AG04450 (cell line): ENCODE measurements around the gene GPM6B. TPM values are rescaled to one million over a fixed set of nuclear protein-coding genes. Genes with fewer than 3 reads are reported as not detected.
A peak's percentile ranks its signal among the peaks of the same experiment; 100 is the strongest.

Experiments
- CTCF ChIA-PET: fragments of 300-600, 350-600 bp; formaldehyde crosslinking; extraction: SDS; loops from one replicate; lab custom pipeline; 2022; ENCODE audit warnings: antibody characterized with exemption, inconsistent platforms; lab: Charles Lee
- POLR2A ChIA-PET: fragments of 350-600 bp; formaldehyde crosslinking; extraction: SDS; loops from one replicate; lab custom pipeline; 2021; ENCODE audit warnings: antibody characterized with exemption, inconsistent platforms; lab: Yijun Ruan, JAX
- DNase-seq: peaks from one replicate; pipeline ENCODE4 v3.0.0-alpha.2; 2011; ENCODE audit warnings: low read depth, low spot score
- H3K27ac ChIP-seq: one replicate; pipeline ENCODE4 v1.5.1; 2012; ENCODE audit warnings: low read depth, low read length, control low read depth
- H3K27me3 ChIP-seq: one replicate; pipeline ENCODE4 v1.6.0; 2012; ENCODE audit warnings: low read length; ENCODE audit not compliant: control insufficient read depth, insufficient read depth
- H3K4me3 ChIP-seq: 2 replicates; pipeline ENCODE4 v1.5.1; 2011; ENCODE audit warnings: mild to moderate bottlenecking, low read depth, low read length, control low read depth
- H3K9me3 ChIP-seq: 2 replicates; pipeline ENCODE4 v1.5.1; 2012; ENCODE audit warnings: low read length; ENCODE audit not compliant: control insufficient read depth, insufficient read depth
- CTCF ChIP-seq: IDR thresholded peaks from 2 replicates; pipeline ENCODE4 v1.5.1; 2011; ENCODE audit warnings: low read depth, low read length, control low read depth, inconsistent platforms
- polyA plus RNA-seq: library from polyadenylated mRNA; depleted of rRNA; stranded (reverse); fragments of >200 nt; gene quantifications from 2 replicates; pipeline ENCODE4 v1.2.3, GENCODE V29; 2011

Gene GPM6B
- polyA plus RNA-seq, 1 experiment, result 0.67 TPM

GRCh38 chrX:13775837-13776236 is 41.1 kb downstream of the GPM6B start:
- no peak overlapping the region for H3K4me3 ChIP-seq
- CTCF ChIA-PET, result interaction anchor here (0.6 to 1.2 kb wide), 4 partner anchors 14 to 982 kb away, joined by 3 read pairs; no protein-coding TSS in a partner anchor
- no peak for TF ChIP-seq CTCF
- POLR2A ChIA-PET, result no interaction called here
- no peaks in the 10 kb centered on the region for H3K9me3 ChIP-seq
- H3K27ac ChIP-seq, result no peak overlapping the region
- no peaks in the 10 kb centered on the region for H3K27me3 ChIP-seq
- DNase-seq, result no peak

- no peak for DNase-seq
- H3K4me3 ChIP-seq, result no peak overlapping the region
- H3K9me3 ChIP-seq, result no peaks in the 10 kb centered on the region
- ChIA-PET POLR2A (no interaction called here), CTCF (no interaction called here)
- no peak overlapping the region for H3K27ac ChIP-seq
- no peak for TF ChIP-seq CTCF
- H3K27me3 ChIP-seq, result no peaks in the 10 kb centered on the region
Observed at GRCh38 chrX:13774696-13775095, 42.2 kb downstream of the GPM6B start.

GRCh38 chrX:13770013-13770535 is 46.8 kb downstream of the GPM6B start:
- TF ChIP-seq CTCF, result no peak
- H3K9me3 ChIP-seq, result no peaks in the 10 kb centered on the region
- ChIA-PET POLR2A (no interaction called here), CTCF (interaction anchor here (1.0 kb wide), 1 partner anchor 262 kb away, joined by 4 read pairs; no protein-coding TSS in a partner anchor)
- no peak overlapping the region for H3K27ac ChIP-seq
- no peak overlapping the region for H3K4me3 ChIP-seq
- DNase-seq, result no peak
- no peaks in the 10 kb centered on the region for H3K27me3 ChIP-seq

- no peaks in the 10 kb centered on the region for H3K9me3 ChIP-seq
- DNase-seq, result no peak
- no peaks in the 10 kb centered on the region for H3K27me3 ChIP-seq
- CTCF ChIA-PET, result no interaction called here
- no peak for TF ChIP-seq CTCF
- no peak overlapping the region for H3K4me3 ChIP-seq
- H3K27ac ChIP-seq, result no peak overlapping the region
- POLR2A ChIA-PET, result no interaction called here
Observed at GRCh38 chrX:13768939-13769338, 48.0 kb downstream of the GPM6B start.

- no peak overlapping the region for H3K4me3 ChIP-seq
- ChIA-PET CTCF (no interaction called here), POLR2A (no interaction called here)
- H3K27ac ChIP-seq, result no peak overlapping the region
- H3K27me3 ChIP-seq, result no peaks in the 10 kb centered on the region
- DNase-seq, result no peak
- H3K9me3 ChIP-seq, result no peaks in the 10 kb centered on the region
- peak; percentile 19 for TF ChIP-seq CTCF
Observed at GRCh38 chrX:13764765-13765164, 52.1 kb downstream of the GPM6B start.
